Astrocyte (in vitro differentiated cells and primary cell): ENCODE results near the gene WDR36. TPM values are rescaled to one million over a fixed set of nuclear protein-coding genes. Genes with fewer than 3 reads are reported as not detected.

ENCODE experiments used
- DNase-seq: peaks from one replicate; pipeline ENCODE4 v3.0.0-alpha.2; 2010; ENCODE audit warnings: low read depth
- FAIRE-seq: peaks from 2 replicates; lab custom pipeline; 2011; peaks lifted over from hg19 to GRCh38; lab: Jason Lieb, UNC
- H2AFZ ChIP-seq: 2 replicates; pipeline ENCODE4 v1.6.0; 2012; ENCODE audit warnings: low read depth, low read length, inconsistent platforms
- H3K27ac ChIP-seq: 2 replicates; pipeline ENCODE4 v1.5.1; 2011; ENCODE audit warnings: low read depth, low read length, inconsistent platforms
- H3K27me3 ChIP-seq: 2 replicates; pipeline ENCODE4 v1.6.0; 2011; ENCODE audit warnings: low read length, inconsistent platforms; ENCODE audit not compliant: insufficient read depth
- H3K36me3 ChIP-seq: 2 replicates; pipeline ENCODE4 v1.5.1; 2011; ENCODE audit warnings: low read length, inconsistent platforms; ENCODE audit not compliant: insufficient read depth
- H3K4me1 ChIP-seq: 2 replicates; pipeline ENCODE4 v1.5.1; 2011; ENCODE audit warnings: low read length, inconsistent platforms; ENCODE audit not compliant: insufficient read depth
- H3K4me2 ChIP-seq: 2 replicates; pipeline ENCODE4 v1.6.0; 2012; ENCODE audit warnings: low read length, inconsistent platforms
- H3K4me3 ChIP-seq: 2 replicates; pipeline ENCODE4 v1.5.1; 2011; ENCODE audit warnings: low read depth, mild to moderate bottlenecking, low read length, inconsistent platforms; ENCODE audit not compliant: insufficient read depth
- H3K79me2 ChIP-seq: 2 replicates; pipeline ENCODE4 v1.6.0; 2012; ENCODE audit warnings: mild to moderate bottlenecking, low read length, inconsistent platforms; ENCODE audit not compliant: insufficient read depth
- H3K9ac ChIP-seq: 2 replicates; pipeline ENCODE4 v1.6.0; 2012; ENCODE audit warnings: mild to moderate bottlenecking, low read length, inconsistent platforms
- H3K9me3 ChIP-seq: 2 replicates; pipeline ENCODE4 v1.5.1; 2012; ENCODE audit warnings: low read depth, mild to moderate bottlenecking, low read length, inconsistent platforms; ENCODE audit not compliant: insufficient read depth
- H4K20me1 ChIP-seq: 2 replicates; pipeline ENCODE4 v1.6.0; 2012; ENCODE audit warnings: low read length, inconsistent platforms; ENCODE audit not compliant: insufficient read depth
- H3K27ac Mint-ChIP-seq: one replicate; pipeline ENCODE4 v1.8.0; 2021; ENCODE audit warnings: mild to moderate bottlenecking, mixed read lengths; ENCODE audit not compliant: unreplicated experiment
- H3K27me3 Mint-ChIP-seq: one replicate; pipeline ENCODE4 v1.8.0; 2021; ENCODE audit warnings: low read depth, mixed read lengths; ENCODE audit not compliant: unreplicated experiment
- H3K36me3 Mint-ChIP-seq: one replicate; pipeline ENCODE4 v1.8.0; 2021; ENCODE audit warnings: low read depth, mixed read lengths; ENCODE audit not compliant: unreplicated experiment
- H3K4me1 Mint-ChIP-seq: one replicate; pipeline ENCODE4 v1.8.0; 2021; ENCODE audit warnings: low read depth, mixed read lengths; ENCODE audit not compliant: unreplicated experiment
- H3K4me3 Mint-ChIP-seq: one replicate; pipeline ENCODE4 v1.8.0; 2021; ENCODE audit warnings: mild to moderate bottlenecking, moderate library complexity, mixed read lengths; ENCODE audit not compliant: unreplicated experiment
- H3K9me3 Mint-ChIP-seq: one replicate; pipeline ENCODE4 v1.8.0; 2021; ENCODE audit warnings: mild to moderate bottlenecking, mixed read lengths; ENCODE audit not compliant: unreplicated experiment
- EZH2 ChIP-seq: IDR thresholded peaks from 2 replicates; pipeline ENCODE4 v1.6.1; 2012; ENCODE audit warnings: mild to moderate bottlenecking, low read length, inconsistent platforms; ENCODE audit not compliant: insufficient read depth
- total RNA-seq: library from RNA; stranded (reverse); gene quantifications from 2 replicates; pipeline ENCODE4 v1.2.1, GENCODE V29; 2021
- TF ChIP-seq, protein P1 (sequence below): IDR thresholded peaks from 2 replicates; pipeline ENCODE4 v1.5.1; 2011; ENCODE audit warnings: low read depth, mild to moderate bottlenecking, inconsistent platforms, low read length, moderate library complexity; ENCODE audit not compliant: insufficient read depth

WDR36 gene
- total RNA-seq, 1 donor from 2014 or later = 33.4 TPM

DNA sequence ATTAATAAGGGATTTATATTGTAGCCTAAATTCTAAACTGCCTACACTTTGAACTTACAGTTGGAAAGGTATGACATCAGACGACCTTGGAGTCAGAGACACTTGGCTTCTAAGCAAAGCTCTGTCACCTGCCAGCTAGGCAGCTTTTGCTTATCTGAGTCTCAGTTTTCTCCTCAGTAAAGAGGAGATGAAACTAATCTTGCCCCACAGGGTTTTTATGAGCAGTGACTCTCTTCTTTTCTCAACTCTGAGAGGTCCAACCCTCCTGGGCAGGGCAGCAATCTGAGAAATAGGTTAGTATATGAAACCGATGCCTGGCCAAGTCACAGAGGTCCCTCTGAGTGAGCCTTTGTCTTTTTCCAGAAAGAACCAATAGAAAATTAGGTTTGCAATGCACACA lies 53.9 kb downstream of the WDR36 start:
- Histone ChIP-seq H4K20me1 (no peaks in the 10 kb centered on the region), H2AFZ (no peak overlapping the region), H3K9me3 (no peaks in the 10 kb centered on the region), H3K27me3 (peaks cover 2% of the 10 kb centered on the region), H3K27ac (no peak overlapping the region), H3K4me3 (no peak overlapping the region), H3K79me2 (no peaks in the 10 kb centered on the region), H3K4me2 (no peak overlapping the region), H3K4me1 (peaks cover 5% of the 10 kb centered on the region), H3K9ac (no peak overlapping the region), H3K36me3 (no peaks in the 10 kb centered on the region)
- FAIRE-seq (no peak), DNase-seq (no peak)
- no peaks in the 10 kb centered on the region for H3K9me3 Mint-ChIP-seq
- H3K27me3 Mint-ChIP-seq = no peaks in the 10 kb centered on the region
- no peak overlapping the region for H3K27ac Mint-ChIP-seq
- no peak overlapping the region for H3K4me3 Mint-ChIP-seq
- peaks cover 2% of the 10 kb centered on the region for H3K36me3 Mint-ChIP-seq
- H3K4me1 Mint-ChIP-seq = peaks cover 5% of the 10 kb centered on the region
- no peak for TF ChIP-seq EZH2
- TF ChIP-seq, protein P1, sequence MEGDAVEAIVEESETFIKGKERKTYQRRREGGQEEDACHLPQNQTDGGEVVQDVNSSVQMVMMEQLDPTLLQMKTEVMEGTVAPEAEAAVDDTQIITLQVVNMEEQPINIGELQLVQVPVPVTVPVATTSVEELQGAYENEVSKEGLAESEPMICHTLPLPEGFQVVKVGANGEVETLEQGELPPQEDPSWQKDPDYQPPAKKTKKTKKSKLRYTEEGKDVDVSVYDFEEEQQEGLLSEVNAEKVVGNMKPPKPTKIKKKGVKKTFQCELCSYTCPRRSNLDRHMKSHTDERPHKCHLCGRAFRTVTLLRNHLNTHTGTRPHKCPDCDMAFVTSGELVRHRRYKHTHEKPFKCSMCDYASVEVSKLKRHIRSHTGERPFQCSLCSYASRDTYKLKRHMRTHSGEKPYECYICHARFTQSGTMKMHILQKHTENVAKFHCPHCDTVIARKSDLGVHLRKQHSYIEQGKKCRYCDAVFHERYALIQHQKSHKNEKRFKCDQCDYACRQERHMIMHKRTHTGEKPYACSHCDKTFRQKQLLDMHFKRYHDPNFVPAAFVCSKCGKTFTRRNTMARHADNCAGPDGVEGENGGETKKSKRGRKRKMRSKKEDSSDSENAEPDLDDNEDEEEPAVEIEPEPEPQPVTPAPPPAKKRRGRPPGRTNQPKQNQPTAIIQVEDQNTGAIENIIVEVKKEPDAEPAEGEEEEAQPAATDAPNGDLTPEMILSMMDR = no peak

DNA sequence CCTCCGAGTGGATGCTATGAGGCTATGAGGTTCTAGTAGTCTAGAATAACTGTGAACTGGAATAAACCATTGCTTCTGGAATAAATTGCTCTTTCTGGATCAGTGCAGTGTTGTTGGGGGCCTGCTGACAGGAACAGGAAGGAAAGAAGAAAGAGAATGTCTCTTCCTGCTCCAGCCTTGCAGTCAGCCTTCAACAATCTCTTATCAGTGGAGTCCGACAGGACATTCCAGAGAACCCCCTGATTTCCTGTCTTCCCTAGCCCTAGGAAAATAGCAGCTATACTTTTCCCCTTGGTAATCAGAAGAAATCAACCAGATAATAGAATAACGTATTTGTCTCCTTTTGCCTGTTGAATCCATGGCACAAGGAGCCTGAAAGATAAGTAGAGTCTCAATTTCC lies 55.4 kb downstream of the WDR36 start:
- DNase-seq (no peak), FAIRE-seq (no peak)
- H3K4me1 Mint-ChIP-seq = peaks cover 5% of the 10 kb centered on the region
- Histone ChIP-seq H3K4me3 (no peak overlapping the region), H3K27me3 (peaks cover 2% of the 10 kb centered on the region), H3K27ac (no peak overlapping the region), H2AFZ (no peak overlapping the region), H3K9ac (no peak overlapping the region), H3K36me3 (no peaks in the 10 kb centered on the region), H3K4me1 (peaks cover 5% of the 10 kb centered on the region), H3K9me3 (no peaks in the 10 kb centered on the region), H3K4me2 (no peak overlapping the region), H4K20me1 (no peaks in the 10 kb centered on the region), H3K79me2 (no peaks in the 10 kb centered on the region)
- no peak overlapping the region for H3K27ac Mint-ChIP-seq
- no peak overlapping the region for H3K4me3 Mint-ChIP-seq
- H3K27me3 Mint-ChIP-seq = no peaks in the 10 kb centered on the region
- H3K9me3 Mint-ChIP-seq = peaks cover 1% of the 10 kb centered on the region
- H3K36me3 Mint-ChIP-seq = no peaks in the 10 kb centered on the region
- TF ChIP-seq, protein P1 = no peak
- no peak for TF ChIP-seq EZH2

DNA sequence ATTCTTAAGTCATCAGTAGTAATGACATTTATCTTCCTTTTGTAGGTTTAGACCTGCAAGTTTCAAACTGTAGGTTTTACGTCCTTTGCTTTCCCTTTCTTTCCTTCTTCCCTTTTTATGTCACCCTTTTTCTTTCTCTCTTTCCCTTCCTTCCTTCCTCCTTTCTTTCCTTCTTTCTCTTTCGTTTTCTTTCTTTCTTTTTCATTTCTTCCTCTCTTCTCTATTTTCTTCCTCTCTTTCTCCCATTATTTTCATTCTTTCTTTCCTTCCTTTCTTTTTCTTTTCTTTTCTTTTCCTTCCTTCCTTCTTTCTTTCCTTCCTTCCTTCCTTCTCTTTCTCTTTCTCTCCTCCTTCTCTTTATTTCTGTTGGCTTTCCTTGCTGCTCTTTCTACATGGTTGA lies 59.9 kb downstream of the WDR36 start:
- H3K4me1 Mint-ChIP-seq = peaks cover 5% of the 10 kb centered on the region
- Histone ChIP-seq H3K36me3 (no peaks in the 10 kb centered on the region), H3K9ac (no peak overlapping the region)

More for the DNA sequence above, 59.9 kb downstream of the WDR36 start:
- Histone ChIP-seq H3K27me3 (peaks cover 2% of the 10 kb centered on the region), H3K4me1 (no peaks in the 10 kb centered on the region), H2AFZ (no peak overlapping the region), H3K27ac (no peak overlapping the region), H4K20me1 (no peaks in the 10 kb centered on the region), H3K4me3 (no peak overlapping the region), H3K4me2 (no peak overlapping the region), H3K9me3 (no peaks in the 10 kb centered on the region), H3K79me2 (no peaks in the 10 kb centered on the region)
- no peaks in the 10 kb centered on the region for H3K36me3 Mint-ChIP-seq
- DNase-seq = no peak
- no peak overlapping the region for H3K4me3 Mint-ChIP-seq
- TF ChIP-seq, protein P1 = no peak
- TF ChIP-seq EZH2 = no peak
- H3K9me3 Mint-ChIP-seq = peaks cover 1% of the 10 kb centered on the region
- no peak for FAIRE-seq
- H3K27me3 Mint-ChIP-seq = no peaks in the 10 kb centered on the region
- H3K27ac Mint-ChIP-seq = no peak overlapping the region
